Natural killer cell (primary cell): ENCODE data around the gene PIK3C2G. TPM values are rescaled to one million over a fixed set of nuclear protein-coding genes. Genes with fewer than 3 reads are reported as not detected.

Experiments
- ATAC-seq, 3 donors: fragments of 150-1000 bp in 2 of 3; fragments of 200-7000 bp in 1 of 3; cut with Tn5 transposase; 1 replicate in 1 of 3; 2 replicates in 2 of 3; pipeline ENCODE4 v1.10.0; 2021; ENCODE audit warnings: mild to moderate bottlenecking in 2 of 3, moderate library complexity in 2 of 3
- DNase-seq, 2 donors: peaks; one replicate each; pipeline versions ENCODE4 v3.0.0 to v3.0.0-alpha.2; 2013 to 2021; ENCODE audit warnings: mixed read lengths in 1 of 2
- H3K27ac ChIP-seq: one replicate; pipeline ENCODE4 v1.5.1; 2013; ENCODE audit warnings: mild to moderate bottlenecking, low read length
- H3K27me3 ChIP-seq: one replicate; pipeline ENCODE4 v1.6.1; 2013; ENCODE audit warnings: low read length; ENCODE audit not compliant: control insufficient read depth, insufficient read depth
- H3K36me3 ChIP-seq: one replicate; pipeline ENCODE4 v1.6.1; 2013; ENCODE audit warnings: low read length; ENCODE audit not compliant: control insufficient read depth, insufficient read depth
- H3K4me1 ChIP-seq: one replicate; pipeline ENCODE4 v1.6.1; 2013; ENCODE audit warnings: low read length; ENCODE audit not compliant: control insufficient read depth, insufficient read depth
- H3K4me3 ChIP-seq: one replicate; pipeline ENCODE4 v1.5.1; 2013; ENCODE audit warnings: low read length
- H3K9me3 ChIP-seq: one replicate; pipeline ENCODE4 v1.6.1; 2013; ENCODE audit warnings: low read length; ENCODE audit not compliant: control insufficient read depth, insufficient read depth
- H3K27ac Mint-ChIP-seq, 2 donors: one replicate each; pipeline ENCODE4 v1.8.0; 2022; ENCODE audit warnings: mild to moderate bottlenecking in 2 of 2, mixed read lengths in 2 of 2, moderate library complexity in 1 of 2
- H3K27me3 Mint-ChIP-seq, 2 donors: one replicate each; pipeline ENCODE4 v1.8.0; 2022; ENCODE audit warnings: low read depth in 2 of 2, mixed read lengths in 2 of 2
- H3K36me3 Mint-ChIP-seq: one replicate; pipeline ENCODE4 v1.8.0; 2022; ENCODE audit warnings: mixed read lengths
- H3K4me1 Mint-ChIP-seq, 2 donors: one replicate each; pipeline ENCODE4 v1.8.0; 2022; ENCODE audit warnings: mixed read lengths in 2 of 2
- H3K4me3 Mint-ChIP-seq: one replicate; pipeline ENCODE4 v1.8.0; 2022; ENCODE audit warnings: mild to moderate bottlenecking, moderate library complexity, mixed read lengths
- H3K9me3 Mint-ChIP-seq, 2 donors: one replicate each; pipeline ENCODE4 v1.8.0; 2022; ENCODE audit warnings: mixed read lengths in 2 of 2
- CTCF ChIP-seq: fragments of 200-600 bp; IDR thresholded peaks from one replicate; pipeline ENCODE4 v1.8.0; 2022; ENCODE audit warnings: antibody characterized with exemption
- WGBS: methylation state at CpG from one replicate; pipeline ENCODE4 v1.1.7; 2013; ENCODE audit warnings: missing lambda C conversion rate; ENCODE audit not compliant: insufficient coverage; 5-methylcytosine and 5-hydroxymethylcytosine counted together
- intact Hi-C: fragments of 100-400 bp; cut with micrococcal nuclease; formaldehyde crosslinking; loops from one replicate; pipeline ENCODE4 v1.14.2; 2022
- total RNA-seq, 4 donors: library from RNA; stranded (reverse); fragments of 120-200 nt in 1 of 4; gene quantifications; one replicate each; pipeline versions ENCODE4 v1.2.3 to v1.2.4, GENCODE V29; 2013 to 2022

PIK3C2G gene
- total RNA-seq, 3 donors from 2014 or later (not counting 1 experiment from before 2014, with no cell fraction given), result not detected

GRCh38 chr12:18375583-18375982, 114.3 kb downstream of the PIK3C2G start:
- H3K4me1 Mint-ChIP-seq, result no peaks in the 10 kb centered on the region
- H3K27me3 Mint-ChIP-seq, result no peaks in the 10 kb centered on the region
- no peak overlapping the region for H3K4me3 Mint-ChIP-seq
- Histone ChIP-seq H3K27me3 (no peaks in the 10 kb centered on the region), H3K27ac (no peak overlapping the region), H3K9me3 (peaks cover 10% of the 10 kb centered on the region), H3K4me1 (no peaks in the 10 kb centered on the region), H3K4me3 (no peak overlapping the region), H3K36me3 (no peaks in the 10 kb centered on the region)
- DNase-seq (no peak), ATAC-seq (no peak)
- H3K36me3 Mint-ChIP-seq, result peaks cover 5% of the 10 kb centered on the region
- peaks cover 8 to 12% of the 10 kb centered on the region in 2 donors for H3K9me3 Mint-ChIP-seq
- 97% methylated on average over 2 of the region's 2 CpGs for WGBS
- intact Hi-C loops, result no loop called here
- no peak for TF ChIP-seq CTCF
- no peak overlapping the region for H3K27ac Mint-ChIP-seq

- H3K27ac Mint-ChIP-seq, result no peak overlapping the region
- peaks cover 17% of the 10 kb centered on the region in 2 donors for H3K9me3 Mint-ChIP-seq
- H3K4me3 Mint-ChIP-seq, result no peak overlapping the region
- DNase-seq, result no peak
- Histone ChIP-seq H3K27ac (no peak overlapping the region), H3K9me3 (peaks cover 3% of the 10 kb centered on the region), H3K36me3 (no peaks in the 10 kb centered on the region), H3K4me1 (no peaks in the 10 kb centered on the region), H3K4me3 (no peak overlapping the region), H3K27me3 (no peaks in the 10 kb centered on the region)
- no peaks in the 10 kb centered on the region for H3K4me1 Mint-ChIP-seq
- no peak for TF ChIP-seq CTCF
- no peaks in the 10 kb centered on the region for H3K36me3 Mint-ChIP-seq
- 84% methylated on average over 2 of the region's 4 CpGs for WGBS
- no peaks in the 10 kb centered on the region for H3K27me3 Mint-ChIP-seq
- intact Hi-C loops, result no loop called here
- no peak for ATAC-seq
Observed at GRCh38 chr12:18382236-18382885, 121.0 kb downstream of the PIK3C2G start.

- H3K4me1 Mint-ChIP-seq, result no peaks in the 10 kb centered on the region
- no peaks in the 10 kb centered on the region for H3K36me3 Mint-ChIP-seq
- Histone ChIP-seq H3K4me3 (no peak overlapping the region), H3K27ac (no peak overlapping the region), H3K4me1 (no peaks in the 10 kb centered on the region), H3K9me3 (no peaks in the 10 kb centered on the region), H3K36me3 (no peaks in the 10 kb centered on the region), H3K27me3 (no peaks in the 10 kb centered on the region)
- peaks cover 21 to 24% of the 10 kb centered on the region in 2 donors for H3K9me3 Mint-ChIP-seq
- ATAC-seq, result no peak
- intact Hi-C loops, result no loop called here
- WGBS, result 85% methylated on average over 4 of the region's 4 CpGs
- H3K27ac Mint-ChIP-seq, result no peak overlapping the region
- no peak for DNase-seq
- H3K27me3 Mint-ChIP-seq, result no peaks in the 10 kb centered on the region
- TF ChIP-seq CTCF, result no peak
- H3K4me3 Mint-ChIP-seq, result no peak overlapping the region
Observed at GRCh38 chr12:18383203-18383602, 121.9 kb downstream of the PIK3C2G start.

GRCh38 chr12:18387706-18388105, 126.4 kb downstream of the PIK3C2G start:
- Mint-ChIP-seq H3K36me3 (no peaks in the 10 kb centered on the region), H3K4me1 (no peaks in the 10 kb centered on the region), H3K9me3 (peaks cover 23 to 28% of the 10 kb centered on the region in 2 donors), H3K27me3 (no peaks in the 10 kb centered on the region), H3K4me3 (no peak overlapping the region), H3K27ac (no peak overlapping the region)
- no peaks in the 10 kb centered on the region for H3K27me3 ChIP-seq
- H3K27ac ChIP-seq, result no peak overlapping the region
- H3K9me3 ChIP-seq, result no peaks in the 10 kb centered on the region
- H3K4me1 ChIP-seq, result no peaks in the 10 kb centered on the region
- no peak for TF ChIP-seq CTCF
- no peak for ATAC-seq
- no peak overlapping the region for H3K4me3 ChIP-seq
- no peaks in the 10 kb centered on the region for H3K36me3 ChIP-seq
- no peak for DNase-seq
- intact Hi-C loops, result no loop called here
- WGBS, result 87% methylated on average over 3 of the region's 6 CpGs
